Spleen (tissue), 11 donors: ENCODE measurements around the gene PNMA6E. TPM values are rescaled to one million over a fixed set of nuclear protein-coding genes. Genes with fewer than 3 reads are reported as not detected.

Source experiments
- DNase-seq: peaks from one replicate; pipeline ENCODE4 v3.0.0-alpha.2; 2020
- H3K27ac ChIP-seq, 8 donors: fragments of 200-600 bp; sonication (generic) in 7 of 8; 1 replicate in 4 of 8; 2 replicates in 4 of 8; pipeline versions ENCODE4 v1.5.0 to v1.8.0; 2016 to 2021; ENCODE audit warnings: inconsistent platforms in 4 of 8, mild to moderate bottlenecking in 4 of 8, moderate library complexity in 1 of 8
- H3K27me3 ChIP-seq, 7 donors: fragments of 200-600 bp; sonication (generic) in 6 of 7; replicated peaks in 1 of 7; 1 replicate in 4 of 7; 2 replicates in 3 of 7; pipeline versions ENCODE4 v1.5.0 to v1.8.0; 2016 to 2021; ENCODE audit warnings: inconsistent platforms in 3 of 7, mild to moderate bottlenecking in 1 of 7
- H3K36me3 ChIP-seq, 6 donors: fragments of 200-600 bp; sonication (generic) in 5 of 6; 1 replicate in 4 of 6; 2 replicates in 2 of 6; pipeline versions ENCODE4 v1.5.0 to v1.8.0; 2016 to 2021; ENCODE audit warnings: inconsistent platforms in 2 of 6
- H3K4me1 ChIP-seq, 6 donors: fragments of 200-600 bp; sonication (generic) in 5 of 6; 1 replicate in 3 of 6; 2 replicates in 3 of 6; pipeline versions ENCODE4 v1.5.0 to v1.8.0; 2016 to 2021; ENCODE audit warnings: inconsistent platforms in 3 of 6
- H3K4me3 ChIP-seq, 8 donors: fragments of 200-600 bp; sonication (generic) in 7 of 8; 1 replicate in 4 of 8; 2 replicates in 4 of 8; pipeline versions ENCODE4 v1.5.0 to v1.8.0; 2016 to 2021; ENCODE audit warnings: inconsistent platforms in 4 of 8, mild to moderate bottlenecking in 4 of 8, moderate library complexity in 2 of 8
- H3K9me3 ChIP-seq, 8 donors: fragments of 200-600 bp; sonication (generic) in 7 of 8; 1 replicate in 4 of 8; 2 replicates in 4 of 8; pipeline versions ENCODE4 v1.5.0 to v1.8.0; 2016 to 2021; ENCODE audit warnings: inconsistent platforms in 4 of 8
- POLR2A ChIP-seq, 3 donors: fragments of 450-650 bp; IDR thresholded peaks; one replicate each; pipeline ENCODE4 v1.5.1; 2017; ENCODE audit warnings: antibody characterized with exemption in 3 of 3, mild to moderate bottlenecking in 1 of 3
- POLR2AphosphoS5 ChIP-seq, 3 donors: sonication (generic); formaldehyde crosslinking; IDR thresholded peaks; one replicate each; pipeline ENCODE4 v1.5.1; 2017; ENCODE audit warnings: antibody characterized with exemption in 3 of 3
- WGBS, 5 donors: extraction: QIAGEN DNeasy Blood & Tissue Kit in 3 of 5; methylation state at CpG; one replicate each; pipeline versions ENCODE4 v1.1.5 to v1.1.7; 2013 to 2018; 5-methylcytosine and 5-hydroxymethylcytosine counted together
- intact Hi-C: fragments of 100-400 bp; cut with DNase I; formaldehyde crosslinking; loops from one replicate; pipeline ENCODE4 v1.15.0; 2023; ENCODE audit warnings: low total_unique reads
- polyA plus RNA-seq, 3 donors: library from polyadenylated mRNA; stranded (reverse); fragments of 200-250 nt; gene quantifications; one replicate each; pipeline ENCODE4 v1.2.1, GENCODE V29; 2013
- total RNA-seq, 7 donors: library from RNA; depleted of rRNA in 3 of 7; stranded (reverse); fragments of >200 nt in 3 of 7; fragmentation: NEBNext Ultra II Directional in 4 of 7; extraction: Animal tissue kit (Norgen Biotek cat#: 25700) in 4 of 7; gene quantifications; one replicate each; pipeline versions ENCODE4 v1.1.0 to v1.2.1, GENCODE V29; 2016 to 2021
- TF ChIP-seq, protein P1 (sequence below), 11 experiments: fragments of 200-600 bp in 7 of 11; fragments of 450-650 bp in 4 of 11; sonication (generic) in 4 of 11; IDR thresholded peaks in 8 of 11; conservative IDR thresholded peaks in 3 of 11; 1 replicate in 7 of 11; 2 replicates in 4 of 11; pipeline versions ENCODE4 v1.4.0 to v1.8.0; 2016 to 2021; ENCODE audit warnings: antibody characterized with exemption in 11 of 11, inconsistent platforms in 4 of 11, mild to moderate bottlenecking in 1 of 11
- donor health status: healthy with polysubstance abuse.
- donor health status: DM: no; HTN: no; CAD: no; lungs with moderate emphysema.
- donor health status: DM: no; HTN: no; CAD: no.
- donor health status: Bipolar disorder and iron deficiency.
- donor health status: healthy.
- donor health status: DM: no; HTN: no; CAD: no.
- donor health status: DM: yes; HTN: yes; CAD: no.

PNMA6E gene
- total and polyA plus RNA-seq, 10 donors: not detected

GRCh38 chrX:153449368-153450113 is 48.4 kb upstream of the PNMA6E start:
- no peaks in the 10 kb centered on the region for H3K27me3 ChIP-seq
- DNase-seq: no peak
- H3K9me3 ChIP-seq: no peaks in the 10 kb centered on the region
- no peak overlapping the region for H3K4me3 ChIP-seq
- H3K4me1 ChIP-seq: no peaks in the 10 kb centered on the region
- WGBS, 5 donors: 79 to 96% (median 88%) methylated on average over 11 to 15 of the region's 15 CpGs
- no peak overlapping the region for H3K27ac ChIP-seq
- peaks cover 0 to 61% (median 9%) of the 10 kb centered on the region in 6 donors for H3K36me3 ChIP-seq
- TF ChIP-seq POLR2AphosphoS5 (IDR thresholded peaks at IDR 0.05): peak in 1 of 3 donors; percentile 28
- TF ChIP-seq POLR2A (IDR thresholded peaks at IDR 0.05): no peak
- intact Hi-C loops: no loop called here

DNA sequence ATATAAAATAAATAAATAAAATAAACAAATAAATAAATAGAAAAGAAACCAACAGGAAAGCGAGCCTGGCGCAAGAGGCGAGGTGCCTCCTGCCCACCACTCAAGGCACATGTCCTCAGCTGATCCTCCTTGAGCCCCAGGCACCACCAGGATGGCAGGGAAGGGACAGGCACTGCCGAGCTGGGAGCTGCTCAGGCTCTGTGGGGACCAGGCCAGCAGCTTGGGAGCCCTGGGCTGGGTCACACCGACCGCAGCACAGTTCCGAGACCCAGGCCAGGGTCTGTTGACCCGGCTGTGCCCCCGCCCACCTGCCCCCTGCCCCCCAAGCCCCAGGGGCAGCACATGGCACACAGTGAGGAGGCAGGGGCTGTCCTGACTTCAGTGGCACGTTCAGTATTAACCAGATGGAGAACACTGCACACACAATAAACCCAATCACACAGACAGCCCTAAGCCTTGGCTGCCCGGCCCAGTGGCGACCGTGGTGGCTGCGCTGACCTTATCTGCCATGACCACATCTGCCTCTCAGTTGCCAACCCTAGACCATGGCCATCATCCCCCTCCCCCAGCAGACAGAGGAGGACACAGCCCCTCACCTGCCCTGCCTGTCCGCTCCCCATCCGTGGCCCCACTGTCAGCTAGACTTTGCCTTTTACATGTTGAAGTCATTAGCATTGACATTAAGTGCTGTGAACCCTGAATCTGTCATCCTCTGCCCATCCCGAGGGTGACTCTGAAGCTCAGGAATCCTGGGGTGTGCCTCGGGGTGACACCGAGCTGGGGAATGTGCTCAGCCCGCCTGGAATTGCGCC is 47.6 kb upstream of the PNMA6E start:
- TF ChIP-seq, protein P1, sequence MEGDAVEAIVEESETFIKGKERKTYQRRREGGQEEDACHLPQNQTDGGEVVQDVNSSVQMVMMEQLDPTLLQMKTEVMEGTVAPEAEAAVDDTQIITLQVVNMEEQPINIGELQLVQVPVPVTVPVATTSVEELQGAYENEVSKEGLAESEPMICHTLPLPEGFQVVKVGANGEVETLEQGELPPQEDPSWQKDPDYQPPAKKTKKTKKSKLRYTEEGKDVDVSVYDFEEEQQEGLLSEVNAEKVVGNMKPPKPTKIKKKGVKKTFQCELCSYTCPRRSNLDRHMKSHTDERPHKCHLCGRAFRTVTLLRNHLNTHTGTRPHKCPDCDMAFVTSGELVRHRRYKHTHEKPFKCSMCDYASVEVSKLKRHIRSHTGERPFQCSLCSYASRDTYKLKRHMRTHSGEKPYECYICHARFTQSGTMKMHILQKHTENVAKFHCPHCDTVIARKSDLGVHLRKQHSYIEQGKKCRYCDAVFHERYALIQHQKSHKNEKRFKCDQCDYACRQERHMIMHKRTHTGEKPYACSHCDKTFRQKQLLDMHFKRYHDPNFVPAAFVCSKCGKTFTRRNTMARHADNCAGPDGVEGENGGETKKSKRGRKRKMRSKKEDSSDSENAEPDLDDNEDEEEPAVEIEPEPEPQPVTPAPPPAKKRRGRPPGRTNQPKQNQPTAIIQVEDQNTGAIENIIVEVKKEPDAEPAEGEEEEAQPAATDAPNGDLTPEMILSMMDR (IDR thresholded peaks at IDR 0.05 in 8 of 11, conservative IDR thresholded peaks at IDR 0.05 in 3 of 11): no peak
- TF ChIP-seq POLR2A (IDR thresholded peaks at IDR 0.05): no peak
- no peak for TF ChIP-seq POLR2AphosphoS5 (IDR thresholded peaks at IDR 0.05)
- H3K4me3 ChIP-seq: no peak overlapping the region
- no peak for DNase-seq
- peaks cover 0 to 53% (median 6%) of the 10 kb centered on the region in 6 donors for H3K36me3 ChIP-seq
- H3K9me3 ChIP-seq: no peaks in the 10 kb centered on the region
- no peaks in the 10 kb centered on the region for H3K27me3 ChIP-seq
- 83 to 96% (median 95%) methylated on average over 8 to 21 of the region's 21 CpGs for WGBS, 5 donors
- intact Hi-C loops: no loop called here
- H3K4me1 ChIP-seq: no peaks in the 10 kb centered on the region
- H3K27ac ChIP-seq: no peak overlapping the region

DNA sequence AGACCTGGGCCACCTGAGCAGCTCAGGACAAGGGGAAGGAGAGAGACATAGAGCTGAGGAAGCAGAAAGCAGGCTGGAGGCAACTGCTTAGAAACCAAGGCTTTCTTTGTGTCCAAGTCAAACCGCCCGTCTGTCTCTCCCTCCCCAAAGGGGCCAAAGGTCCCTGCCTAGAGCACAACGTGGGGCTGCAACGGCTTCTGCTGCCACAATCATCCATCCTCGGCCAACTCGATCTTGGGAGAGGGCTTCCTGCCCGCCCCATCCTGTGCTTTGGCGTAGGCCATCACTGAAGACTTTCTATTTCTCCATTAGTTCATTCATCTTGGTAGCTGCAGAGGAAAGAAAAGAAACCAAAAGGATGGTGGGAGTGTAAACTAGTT is 46.4 kb upstream of the PNMA6E start:
- no peaks in the 10 kb centered on the region for H3K9me3 ChIP-seq
- H3K27ac ChIP-seq: no peak overlapping the region
- H3K36me3 ChIP-seq: peaks cover 0 to 49% (median 6%) of the 10 kb centered on the region in 6 donors
- DNase-seq: no peak
- H3K4me3 ChIP-seq: no peak overlapping the region
- H3K4me1 ChIP-seq: no peaks in the 10 kb centered on the region
- WGBS, 5 donors: 85 to 94% (median 90%) methylated on average over 3 to 8 of the region's 8 CpGs
- intact Hi-C loops: no loop called here
- no peaks in the 10 kb centered on the region for H3K27me3 ChIP-seq
- TF ChIP-seq POLR2AphosphoS5 (IDR thresholded peaks at IDR 0.05): no peak
- TF ChIP-seq, protein P1 (IDR thresholded peaks at IDR 0.05 in 8 of 11, conservative IDR thresholded peaks at IDR 0.05 in 3 of 11): no peak
- no peak for TF ChIP-seq POLR2A (IDR thresholded peaks at IDR 0.05)

- H3K27ac ChIP-seq: no peak overlapping the region
- no peaks in the 10 kb centered on the region for H3K9me3 ChIP-seq
- intact Hi-C loops: no loop called here
- peak; percentile 76 for DNase-seq
- WGBS, 5 donors: 70 to 94% (median 90%) methylated on average over 2 to 17 of the region's 17 CpGs
- H3K36me3 ChIP-seq: peaks cover 0 to 48% (median 6%) of the 10 kb centered on the region in 6 donors
- H3K4me3 ChIP-seq: no peak overlapping the region
- TF ChIP-seq, protein P1 (IDR thresholded peaks at IDR 0.05 in 8 of 11, conservative IDR thresholded peaks at IDR 0.05 in 3 of 11): no peak
- no peak for TF ChIP-seq POLR2AphosphoS5 (IDR thresholded peaks at IDR 0.05)
- TF ChIP-seq POLR2A (IDR thresholded peaks at IDR 0.05): no peak
- H3K4me1 ChIP-seq: no peaks in the 10 kb centered on the region
- no peaks in the 10 kb centered on the region for H3K27me3 ChIP-seq
These were observed 45.9 kb upstream of the PNMA6E start for GRCh38 chrX:153446950-153447580.
